Measurements from ENCODE around the gene HS1BP3. TPM values are rescaled to one million over a fixed set of nuclear protein-coding genes. Genes with fewer than 3 reads are reported as not detected.

The HS1BP3 gene
- total RNA-seq, 1 experiment from 2014 or later: 69.1 TPM

- in situ Hi-C loops (cut with HindIII; ENCODE audit: low pct_unique_long_range_greater_than_20kb, low sequenced_read_pairs): no loop called here
- DNase-seq (ENCODE audit: low read depth, low spot score): no peak
These were observed 3.0 kb upstream of the HS1BP3 start for GRCh38 chr2:20653695-20654534.

GRCh38 chr2:20652673-20653575 lies 2.0 kb upstream of the HS1BP3 start:
- no peak for DNase-seq (ENCODE audit: low read depth, low spot score)
- in situ Hi-C loops (cut with HindIII; ENCODE audit: low pct_unique_long_range_greater_than_20kb, low sequenced_read_pairs): no loop called here

- DNase-seq (ENCODE audit: low read depth, low spot score): no peak
- in situ Hi-C loops (cut with HindIII; ENCODE audit: low pct_unique_long_range_greater_than_20kb, low sequenced_read_pairs): no loop called here
These were observed 1.2 kb upstream of the HS1BP3 start for GRCh38 chr2:20652141-20652540.

- DNase-seq (ENCODE audit: low read depth, low spot score): no peak
- in situ Hi-C loops (cut with HindIII; ENCODE audit: low pct_unique_long_range_greater_than_20kb, low sequenced_read_pairs): no loop called here
These were observed 817 bp upstream of the HS1BP3 start for GRCh38 chr2:20651731-20652099.

- peak; percentile 43 for DNase-seq (ENCODE audit: low read depth, low spot score)
- in situ Hi-C loops (cut with HindIII; ENCODE audit: low pct_unique_long_range_greater_than_20kb, low sequenced_read_pairs): no loop called here
These were observed 463 bp downstream of the HS1BP3 start for GRCh38 chr2:20650393-20650876.

GRCh38 chr2:20649976-20650375 lies 922 bp downstream of the HS1BP3 start:
- in situ Hi-C loops (cut with HindIII; ENCODE audit: low pct_unique_long_range_greater_than_20kb, low sequenced_read_pairs): no loop called here

GRCh38 chr2:20649576-20649975 lies 1.3 kb downstream of the HS1BP3 start:
- no peak for DNase-seq (ENCODE audit: low read depth, low spot score)
- in situ Hi-C loops (cut with HindIII; ENCODE audit: low pct_unique_long_range_greater_than_20kb, low sequenced_read_pairs): no loop called here

More at GRCh38 chr2:20649976-20650375, 922 bp downstream of the HS1BP3 start:
- no peak for DNase-seq (ENCODE audit: low read depth, low spot score)

- in situ Hi-C loops (cut with HindIII; ENCODE audit: low pct_unique_long_range_greater_than_20kb, low sequenced_read_pairs): no loop called here
- DNase-seq (ENCODE audit: low read depth, low spot score): no peak
These were observed 2.1 kb downstream of the HS1BP3 start for GRCh38 chr2:20648831-20649230.

- DNase-seq (ENCODE audit: low read depth, low spot score): no peak
- in situ Hi-C loops (cut with HindIII; ENCODE audit: low pct_unique_long_range_greater_than_20kb, low sequenced_read_pairs): no loop called here
These were observed 2.7 kb downstream of the HS1BP3 start for GRCh38 chr2:20648206-20648605.

- no peak for DNase-seq (ENCODE audit: low read depth, low spot score)
- in situ Hi-C loops (cut with HindIII; ENCODE audit: low pct_unique_long_range_greater_than_20kb, low sequenced_read_pairs): no loop called here
These were observed 3.2 kb downstream of the HS1BP3 start for GRCh38 chr2:20647738-20648137.

GRCh38 chr2:20647211-20647610 lies 3.7 kb downstream of the HS1BP3 start:
- no peak for DNase-seq (ENCODE audit: low read depth, low spot score)
- in situ Hi-C loops (cut with HindIII; ENCODE audit: low pct_unique_long_range_greater_than_20kb, low sequenced_read_pairs): no loop called here

- DNase-seq (ENCODE audit: low read depth, low spot score): no peak
- in situ Hi-C loops (cut with HindIII; ENCODE audit: low pct_unique_long_range_greater_than_20kb, low sequenced_read_pairs): no loop called here
These were observed 4.5 kb downstream of the HS1BP3 start for GRCh38 chr2:20646446-20646845.

- no peak for DNase-seq (ENCODE audit: low read depth, low spot score)
- in situ Hi-C loops (cut with HindIII; ENCODE audit: low pct_unique_long_range_greater_than_20kb, low sequenced_read_pairs): no loop called here
These were observed 5.1 kb downstream of the HS1BP3 start for GRCh38 chr2:20645761-20646160.

- in situ Hi-C loops (cut with HindIII; ENCODE audit: low pct_unique_long_range_greater_than_20kb, low sequenced_read_pairs): no loop called here
- DNase-seq (ENCODE audit: low read depth, low spot score): no peak
These were observed 5.6 kb downstream of the HS1BP3 start for GRCh38 chr2:20645301-20645701.

- no peak for DNase-seq (ENCODE audit: low read depth, low spot score)
- in situ Hi-C loops (cut with HindIII; ENCODE audit: low pct_unique_long_range_greater_than_20kb, low sequenced_read_pairs): no loop called here
These were observed 7.1 kb downstream of the HS1BP3 start for GRCh38 chr2:20643826-20644225.

- DNase-seq (ENCODE audit: low read depth, low spot score): no peak
- in situ Hi-C loops (cut with HindIII; ENCODE audit: low pct_unique_long_range_greater_than_20kb, low sequenced_read_pairs): no loop called here
These were observed 7.8 kb downstream of the HS1BP3 start for GRCh38 chr2:20643060-20643459.

GRCh38 chr2:20642055-20642971 lies 8.6 kb downstream of the HS1BP3 start:
- in situ Hi-C loops (cut with HindIII; ENCODE audit: low pct_unique_long_range_greater_than_20kb, low sequenced_read_pairs): no loop called here
- DNase-seq (ENCODE audit: low read depth, low spot score): peak; percentile 70

Measured in SK-MEL-5 (cell line).